Mesenteric fat pad (tissue), 1 donor: ENCODE data around the gene MAST3. TPM values are rescaled to one million over a fixed set of nuclear protein-coding genes. Genes with fewer than 3 reads are reported as not detected.
A peak's percentile ranks its signal among the peaks of the same experiment; 100 is the strongest.

Experiments
- DNase-seq: peaks from one replicate; pipeline ENCODE4 v3.0.0-alpha.2; 2020; ENCODE audit warnings: low spot score
- long read RNA-seq: library from polyadenylated mRNA; unstranded; transcript quantifications from one replicate; pipeline ENCODE4 v2.0.0, GENCODE V29; 2020
- total RNA-seq: library from RNA; stranded (reverse); fragmentation: NEBNext Ultra II Directional; extraction: Animal tissue kit (Norgen Biotek cat#: 25700); gene quantifications from one replicate; pipeline ENCODE4 v1.2.1, GENCODE V29; 2021
- donor health status: DM: yes; HTN: yes; CAD: no.

Gene MAST3
- 19.1 TPM for total RNA-seq
- long read RNA-seq, partial matches to known transcripts = 4 of 21 reads
- long read RNA-seq, other reads (novel, unspliced or antisense) = 17 of 21 reads

DNA sequence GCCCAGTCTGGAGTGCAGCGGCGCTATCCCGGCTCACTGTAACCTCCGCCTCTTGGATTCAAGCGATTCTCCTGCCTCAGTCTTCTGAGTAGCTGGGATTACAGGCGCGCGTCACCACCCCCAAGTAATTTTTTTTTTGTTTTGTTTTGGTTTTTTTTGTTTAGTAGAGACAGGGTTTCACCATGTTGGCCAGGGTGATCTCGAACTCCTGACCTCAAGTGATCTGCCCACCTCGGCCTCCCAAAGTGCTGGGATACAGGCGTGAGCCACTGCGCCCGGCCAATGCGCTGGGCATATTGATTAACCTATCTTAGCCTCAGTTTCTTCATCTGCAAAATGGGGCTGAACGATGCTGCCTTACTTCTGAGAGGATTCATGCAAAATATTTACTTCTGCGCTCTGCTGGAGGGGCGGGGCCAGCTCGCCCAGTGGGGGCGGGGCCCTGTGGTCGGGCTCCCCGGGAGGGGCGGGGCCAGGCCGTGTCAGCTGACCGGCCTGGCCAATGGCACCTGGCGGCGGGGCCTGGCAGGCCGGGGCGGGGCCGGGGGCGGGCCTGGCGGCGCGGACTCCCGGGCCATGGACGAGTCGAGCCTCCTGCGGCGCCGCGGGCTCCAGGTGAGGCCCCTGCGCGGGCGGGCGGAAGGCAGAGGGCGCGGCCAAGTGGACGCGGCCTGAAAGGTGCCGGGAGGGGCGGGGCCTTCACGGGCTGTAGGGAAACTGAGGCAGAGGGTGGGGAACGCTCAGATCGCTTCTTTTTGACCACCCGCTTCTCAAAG, at the start of gene MAST3:
Gene MAST3, plus strand, starts transcription at position 562 of the 776 bp plus-strand sequence. Its CDS starts 15 bp downstream, at position 577.
- peak; percentile 94 for DNase-seq

DNA sequence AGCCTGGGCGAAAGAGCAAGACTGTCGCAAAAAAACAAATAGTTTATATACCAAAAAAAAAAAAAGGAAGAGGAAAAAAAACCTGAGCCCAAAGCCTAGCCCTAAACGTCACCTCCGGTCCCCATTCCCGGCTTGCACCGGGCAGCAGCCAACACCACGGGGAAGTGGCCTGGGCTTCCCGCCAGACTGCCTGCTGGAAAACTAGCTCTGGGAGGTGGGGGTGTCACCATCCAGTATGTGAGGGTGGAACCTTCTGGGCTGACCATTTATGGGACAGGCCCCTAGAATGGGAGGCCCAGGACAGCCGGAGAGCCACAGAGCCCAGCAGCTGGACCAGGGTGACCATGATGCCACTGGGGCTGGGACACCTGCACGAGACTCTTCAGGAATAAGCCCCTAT, 48.2 kb upstream of the MAST3 start:
- DNase-seq = peak; percentile 97

DNA sequence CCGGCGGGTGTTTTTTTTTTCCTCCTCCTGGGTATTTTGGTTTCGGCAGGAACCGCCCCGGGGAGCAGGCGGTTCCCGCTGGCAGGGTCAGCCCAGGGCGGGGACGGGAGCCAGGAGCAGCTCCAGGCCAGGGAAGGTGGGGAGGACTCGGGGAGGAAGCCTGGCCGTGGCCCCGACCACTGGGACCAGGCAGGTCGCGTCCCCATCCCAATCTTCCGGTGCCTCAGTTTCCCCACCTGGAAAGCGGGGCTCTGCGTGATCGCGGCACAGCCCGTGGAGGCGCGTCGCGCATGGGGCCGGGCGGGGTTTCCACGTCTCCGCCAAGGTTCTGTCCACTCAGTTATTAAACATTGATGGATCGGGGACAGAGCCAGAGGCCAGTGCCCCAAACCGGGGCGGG, 45.7 kb upstream of the MAST3 start:
- no peak for DNase-seq

DNA sequence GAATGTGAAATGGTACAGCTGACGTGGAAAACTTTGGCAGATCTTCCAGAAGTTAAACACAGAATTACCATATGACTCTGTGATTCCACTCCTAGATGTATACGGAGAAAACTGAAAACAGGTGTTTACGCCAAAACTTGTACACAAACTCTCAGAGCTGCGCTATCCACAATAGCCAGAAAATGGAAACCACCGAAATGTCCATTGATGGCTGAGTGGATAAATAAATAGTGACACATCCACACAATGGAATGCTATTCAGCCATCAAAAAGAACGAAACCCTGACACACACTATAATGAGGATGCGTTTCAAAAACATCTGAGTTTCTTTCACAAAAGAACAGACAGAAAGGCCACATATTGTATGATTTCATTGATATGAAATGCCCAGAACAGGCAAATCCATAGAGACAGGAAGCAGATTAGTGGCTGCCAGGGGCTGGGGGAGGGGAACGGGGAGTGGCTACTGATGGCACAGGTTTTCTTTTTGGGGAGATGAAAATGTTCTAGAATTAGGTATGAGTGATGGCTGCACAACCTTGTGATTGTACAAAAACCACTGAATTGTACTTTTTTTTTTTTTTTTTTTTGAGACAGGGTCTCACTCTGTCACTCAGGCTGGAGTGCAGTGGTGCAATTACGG, 43.9 kb upstream of the MAST3 start:
- no peak for DNase-seq

DNA sequence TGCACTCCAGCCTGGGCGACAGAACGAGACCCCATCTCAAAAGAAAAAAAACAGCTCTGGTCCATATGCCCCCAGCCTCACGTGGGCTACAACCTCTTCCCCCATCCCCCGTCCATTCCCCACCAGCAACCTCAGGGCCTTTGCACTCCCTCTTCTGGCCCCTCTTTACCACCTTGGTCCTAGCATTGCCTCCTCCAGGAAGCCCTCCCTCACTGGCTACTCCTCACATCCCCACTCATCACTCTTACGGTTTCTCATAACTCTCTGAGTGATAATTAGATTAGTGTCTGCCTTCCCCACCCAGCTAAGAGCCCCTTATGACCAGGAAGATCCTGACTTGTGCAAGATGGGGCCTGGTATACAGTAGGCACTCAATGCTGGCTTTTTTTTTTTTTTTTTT, 41.6 kb upstream of the MAST3 start:
- DNase-seq = no peak

DNA sequence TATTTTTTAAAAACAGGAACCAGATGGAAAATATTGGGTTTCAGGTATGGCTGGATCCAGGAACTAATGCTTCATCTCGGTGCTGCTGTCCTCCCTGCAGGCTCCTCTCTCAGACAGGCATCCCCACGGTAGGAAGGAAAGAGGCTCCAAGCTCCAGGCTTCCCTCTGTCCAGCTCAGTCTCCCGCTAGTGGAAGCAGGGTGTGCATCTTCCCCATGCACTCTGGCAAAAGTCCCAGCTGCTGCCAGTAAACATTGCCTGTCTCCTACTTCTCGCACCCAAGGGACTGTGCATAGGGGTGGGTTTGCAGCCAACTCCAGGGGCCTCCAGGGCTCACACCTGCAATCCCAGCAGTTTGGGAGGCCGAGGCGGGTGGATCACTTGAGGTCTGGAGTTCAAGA, 40.0 kb upstream of the MAST3 start:
- DNase-seq = no peak

DNA sequence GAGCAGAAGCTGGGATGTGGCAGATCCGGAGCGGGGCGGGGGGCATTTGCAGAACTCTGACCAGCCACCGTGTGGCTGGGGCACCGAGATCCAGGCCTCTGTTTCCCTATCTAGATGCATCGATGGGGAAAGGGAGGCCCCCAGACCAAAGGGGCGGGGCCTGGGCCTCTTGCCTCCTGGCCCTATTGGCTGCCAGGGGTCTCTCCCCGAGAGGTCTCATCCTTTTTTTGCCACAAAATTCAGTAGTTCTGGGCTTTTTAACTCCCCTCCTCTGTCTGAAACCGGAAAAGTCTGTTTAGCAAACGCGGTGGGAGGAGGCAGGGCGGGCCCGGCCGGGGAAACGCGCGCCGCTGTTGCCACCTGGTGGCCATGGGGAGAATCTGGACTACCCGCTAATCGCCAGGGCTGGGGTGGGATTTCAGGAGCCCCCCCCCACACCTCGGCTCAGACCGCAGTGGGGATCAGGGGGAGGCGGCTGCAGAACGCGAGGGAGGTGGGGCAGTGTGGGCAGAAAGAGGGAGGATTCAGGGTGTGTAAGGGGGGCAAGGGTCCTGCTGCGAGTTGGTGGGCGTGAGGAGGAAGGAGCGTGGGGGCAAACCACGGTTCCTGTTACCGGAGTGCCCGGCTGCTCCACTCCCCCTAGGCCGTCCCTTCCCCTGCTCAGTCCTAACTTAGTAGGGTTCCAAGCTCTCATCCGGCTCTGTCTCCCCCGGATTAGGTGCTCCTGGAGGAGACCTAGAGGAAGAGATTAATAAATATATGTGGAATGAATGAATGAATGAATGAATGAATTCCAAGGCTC, 39.2 kb upstream of the MAST3 start:
- DNase-seq = peak; percentile 95

DNA sequence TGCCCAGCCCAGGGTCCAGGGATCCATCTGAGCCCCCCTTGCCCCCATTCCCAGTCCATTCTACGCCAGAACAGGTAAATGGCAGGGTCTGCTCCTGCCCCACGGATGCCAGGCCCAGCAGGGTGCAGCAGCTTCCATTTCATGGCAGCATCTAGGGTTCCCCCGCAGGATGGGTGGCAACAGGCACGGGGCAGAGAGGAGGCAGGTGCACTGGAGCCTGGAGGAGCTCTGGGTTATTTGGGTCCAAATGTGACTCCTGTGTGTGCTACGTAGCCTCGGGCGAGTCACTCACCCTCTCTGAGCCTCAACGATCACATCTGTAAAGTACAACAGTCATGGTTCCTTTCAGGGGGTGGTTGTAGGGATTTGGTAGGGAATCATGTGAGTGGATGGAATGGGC, 38.3 kb upstream of the MAST3 start:
- no peak for DNase-seq

DNA sequence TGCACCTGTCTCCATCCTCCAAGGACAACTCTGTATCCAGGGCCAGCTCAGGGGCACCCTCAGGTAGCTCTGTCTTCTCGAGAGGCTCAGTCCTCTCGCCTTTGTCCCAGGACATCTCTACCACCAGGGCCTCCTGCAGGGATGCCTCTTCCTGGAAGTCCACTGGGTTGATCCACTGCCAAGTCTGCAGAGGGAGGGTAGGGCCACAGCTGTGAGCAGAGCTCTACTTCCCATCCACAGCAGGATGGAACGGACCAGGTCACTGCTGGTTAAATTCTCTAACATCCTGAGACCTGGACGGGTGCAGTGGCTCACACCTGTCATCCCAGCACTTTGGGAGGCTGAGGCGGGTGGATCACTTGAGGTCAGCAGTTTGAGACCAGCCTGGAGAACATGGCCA, 37.7 kb upstream of the MAST3 start:
- no peak for DNase-seq

DNA sequence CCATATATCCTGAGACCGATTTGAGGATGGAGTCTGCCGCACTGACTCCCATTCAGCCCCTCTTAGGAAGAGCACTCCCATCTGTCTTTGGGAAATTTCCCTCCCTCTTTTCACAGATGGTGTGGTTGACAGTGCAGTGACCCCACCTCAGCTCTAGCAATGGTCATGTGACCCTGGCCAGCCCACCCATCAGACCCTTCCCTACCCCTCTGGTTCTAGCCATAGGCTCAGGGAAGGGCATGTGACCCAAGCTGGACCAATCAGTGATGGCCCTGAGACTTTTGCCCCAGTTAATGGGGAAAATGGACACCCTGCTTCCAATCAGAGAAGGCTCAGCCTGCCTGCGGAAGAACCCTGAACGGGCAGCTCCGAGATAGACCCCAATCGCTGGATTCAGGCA, 37.1 kb upstream of the MAST3 start:
- no peak for DNase-seq

DNA sequence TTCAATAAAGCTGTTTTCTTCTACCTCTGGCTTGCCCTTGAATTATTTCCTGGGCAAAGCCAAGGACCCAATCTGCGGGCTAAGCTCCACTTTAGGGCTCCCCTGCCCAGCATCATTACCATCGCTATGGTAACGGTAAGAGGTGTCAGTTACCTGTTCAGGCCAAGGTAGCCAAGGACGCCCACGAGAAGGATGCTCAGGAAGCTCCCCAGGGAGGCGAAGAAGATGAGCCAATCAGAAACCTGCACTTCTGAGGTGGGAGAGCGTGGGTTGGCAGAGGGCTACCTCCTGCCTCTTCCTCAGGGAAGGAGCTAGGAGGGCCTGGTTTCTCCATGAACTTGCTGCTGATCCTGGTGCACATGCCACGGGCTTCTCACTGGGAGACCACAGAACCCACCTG, 35.5 kb upstream of the MAST3 start:
- DNase-seq = no peak

DNA sequence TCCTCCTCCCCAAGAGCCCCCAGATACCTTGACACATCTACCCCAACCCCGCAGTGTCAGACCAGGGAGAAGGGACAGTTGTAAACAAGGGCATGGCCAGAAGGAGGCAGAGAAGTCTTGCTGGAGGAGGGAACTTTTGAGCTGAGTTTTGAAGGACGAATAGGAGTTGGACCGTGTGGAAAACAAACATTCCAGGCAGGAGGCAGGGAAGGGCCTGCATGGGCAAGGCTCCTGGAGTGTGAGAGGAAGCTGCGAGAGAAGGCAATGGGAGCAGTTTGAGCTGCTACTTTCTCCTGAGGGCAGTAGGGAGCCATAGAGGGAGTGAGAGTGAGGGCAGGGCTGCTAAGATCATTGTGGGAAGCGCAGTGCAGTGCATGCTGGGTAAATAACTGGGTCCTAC, 34.1 kb upstream of the MAST3 start:
- DNase-seq = no peak

DNA sequence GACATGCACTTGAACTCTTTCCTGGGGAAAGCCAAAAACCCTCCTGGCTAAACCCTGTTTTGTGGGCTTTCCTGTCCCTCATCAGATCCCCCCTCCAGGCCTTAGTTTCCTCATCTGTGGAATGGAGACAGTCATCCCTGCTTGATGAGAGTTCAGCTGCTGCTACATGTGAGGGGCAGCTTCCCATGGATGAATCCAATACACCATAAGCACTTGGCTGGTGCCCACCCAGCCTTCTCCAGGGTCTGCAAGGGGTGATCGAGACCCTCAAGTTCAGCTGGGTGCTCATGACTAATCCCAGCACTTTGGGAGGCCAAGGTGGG, 32.4 kb upstream of the MAST3 start:
- DNase-seq = no peak

DNA sequence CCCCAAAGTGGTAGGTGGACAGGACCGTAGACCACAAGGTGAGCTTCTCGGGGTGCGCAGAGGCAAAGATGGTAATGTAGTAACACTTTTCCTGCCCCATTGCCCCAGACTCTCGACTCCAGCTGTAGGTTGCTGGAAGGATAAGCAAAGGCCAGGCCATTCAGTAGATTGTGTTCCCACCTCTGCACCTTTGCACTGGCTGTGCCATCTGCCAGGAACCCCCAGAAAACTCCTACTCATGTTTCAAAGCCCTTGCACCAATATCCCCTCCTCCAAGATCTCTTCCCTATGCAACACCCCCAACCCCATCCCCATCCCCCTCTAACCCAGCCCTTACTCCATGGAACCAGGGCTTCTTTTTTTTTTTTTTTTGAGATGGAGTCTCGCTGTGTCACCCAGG, 29.2 kb upstream of the MAST3 start:
- DNase-seq = no peak

DNA sequence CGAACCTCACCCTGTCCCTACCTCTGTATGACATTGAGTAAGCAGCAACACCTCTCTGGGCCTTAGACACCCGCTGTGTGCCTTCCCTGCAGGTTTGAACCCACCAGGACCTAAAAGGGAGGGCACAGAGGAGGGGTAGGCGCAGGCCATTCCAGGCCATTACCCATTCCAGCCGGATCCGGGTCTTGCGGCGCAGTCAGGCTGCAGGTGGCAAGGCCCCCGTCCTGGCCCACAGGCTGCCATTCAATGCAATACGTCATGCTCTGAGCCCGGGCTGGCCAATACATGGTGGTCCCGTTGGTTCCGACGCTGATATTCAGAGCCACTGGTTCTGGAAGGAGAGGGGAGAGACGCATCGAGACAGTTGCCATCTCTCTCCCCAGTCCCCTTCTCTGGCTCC, 28.2 kb upstream of the MAST3 start:
- no peak for DNase-seq

DNA sequence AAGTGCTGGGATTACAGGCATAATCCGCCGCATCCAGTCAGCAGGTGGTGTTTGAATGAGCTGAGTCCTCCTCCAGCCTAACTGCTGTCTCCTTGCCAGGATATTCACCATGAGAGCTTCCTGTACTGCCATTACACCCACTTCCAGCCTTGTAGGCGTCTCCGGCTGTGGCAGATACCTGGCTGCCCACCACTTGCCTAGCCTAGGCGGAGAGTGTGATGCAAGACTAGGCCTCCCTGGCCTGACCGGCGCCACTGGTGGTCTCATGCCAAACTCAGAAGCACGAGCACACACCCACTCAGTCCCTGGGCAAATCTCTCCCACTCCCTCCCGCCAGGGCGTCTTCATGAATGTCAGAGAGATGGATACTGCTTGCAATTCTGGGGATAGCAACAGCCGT, 27.4 kb upstream of the MAST3 start:
- DNase-seq = no peak

DNA sequence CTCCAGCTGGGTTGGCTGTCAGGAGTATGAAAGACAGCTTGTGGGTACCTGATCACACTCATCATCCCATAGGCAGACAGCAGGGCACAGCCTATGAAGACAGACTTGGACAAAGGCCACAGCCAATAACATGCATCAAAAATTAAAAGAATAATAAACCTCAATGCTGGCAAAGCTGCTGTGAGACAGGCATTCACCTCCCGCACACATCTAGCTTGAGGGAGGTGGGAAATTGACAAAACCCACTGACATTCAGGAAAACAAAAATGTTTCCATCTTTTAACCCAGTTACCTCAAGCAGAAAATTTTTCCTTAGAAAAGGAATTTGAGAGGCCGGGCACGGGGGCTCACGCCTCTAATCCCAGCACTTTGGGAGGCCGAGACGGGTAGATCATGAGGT, 25.2 kb upstream of the MAST3 start:
- DNase-seq = no peak

DNA sequence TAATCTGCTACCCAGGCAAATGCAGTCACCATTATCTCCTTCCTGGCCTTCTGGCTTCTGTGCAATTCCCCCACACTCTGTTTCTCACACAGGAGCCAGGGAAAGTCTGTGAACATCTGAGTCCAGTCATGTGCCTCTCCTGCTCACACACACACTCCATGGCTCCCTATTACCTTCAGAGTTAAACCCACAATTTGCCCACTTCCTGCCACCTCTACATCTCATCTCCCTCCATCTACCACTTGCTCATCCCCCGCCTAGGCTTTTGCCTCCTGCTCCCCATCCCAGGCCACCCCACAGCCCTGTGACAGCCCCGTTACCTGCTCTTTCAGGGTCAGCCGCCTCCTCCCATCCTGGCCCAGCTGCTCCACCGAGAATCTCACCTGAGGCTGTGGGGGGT, 24.4 kb upstream of the MAST3 start:
- no peak for DNase-seq

DNA sequence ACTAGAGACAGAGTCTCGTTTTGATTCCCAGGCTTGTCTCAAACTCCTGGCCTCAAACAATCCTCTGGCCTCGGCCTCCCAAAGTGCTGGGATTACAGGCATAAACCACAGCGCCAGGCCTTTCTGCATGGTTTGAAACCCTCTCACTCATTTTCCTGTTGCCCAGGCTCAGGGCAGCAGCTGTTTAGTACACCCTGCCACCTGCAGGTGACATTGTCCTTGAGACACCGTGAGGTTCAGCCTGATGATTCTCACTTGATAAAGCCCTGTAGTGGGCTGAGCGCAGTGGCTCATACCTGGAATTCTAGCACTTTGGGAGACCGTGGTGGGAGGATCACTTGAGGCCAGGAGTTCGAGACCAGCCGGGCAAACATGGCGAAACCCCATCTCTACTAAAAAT, 23.4 kb upstream of the MAST3 start:
- DNase-seq = no peak

DNA sequence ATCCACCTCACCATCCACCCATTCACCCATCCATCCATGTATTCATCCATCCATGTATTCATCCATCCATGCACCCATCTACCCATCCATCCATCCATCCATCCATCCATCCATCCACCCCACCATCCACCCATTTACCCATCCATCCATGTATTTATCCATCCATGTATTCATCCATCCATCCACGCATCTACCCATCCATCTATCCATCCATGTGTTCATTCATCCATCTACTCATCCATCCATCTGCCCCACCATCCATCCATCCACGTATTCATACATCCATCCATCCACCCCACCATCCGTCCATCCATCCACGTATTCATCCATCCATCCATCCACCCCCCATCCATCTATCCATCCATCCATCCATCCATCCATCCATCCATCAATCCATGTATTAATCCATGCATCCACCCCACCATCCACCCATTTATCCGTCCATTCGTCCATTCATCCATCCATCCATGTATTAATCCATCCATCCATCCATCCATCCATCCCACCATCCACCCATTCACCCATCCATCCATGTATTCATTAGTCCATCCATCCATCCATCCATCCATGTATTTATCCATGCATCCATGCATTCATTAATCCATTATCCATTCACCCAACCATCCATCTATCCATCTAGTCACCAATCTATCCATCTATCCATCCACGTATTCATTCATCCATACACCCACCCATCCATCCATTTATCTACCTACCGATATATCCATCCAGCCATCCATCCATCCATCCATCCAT, 13.5 kb upstream of the MAST3 start:
- no peak for DNase-seq

DNA sequence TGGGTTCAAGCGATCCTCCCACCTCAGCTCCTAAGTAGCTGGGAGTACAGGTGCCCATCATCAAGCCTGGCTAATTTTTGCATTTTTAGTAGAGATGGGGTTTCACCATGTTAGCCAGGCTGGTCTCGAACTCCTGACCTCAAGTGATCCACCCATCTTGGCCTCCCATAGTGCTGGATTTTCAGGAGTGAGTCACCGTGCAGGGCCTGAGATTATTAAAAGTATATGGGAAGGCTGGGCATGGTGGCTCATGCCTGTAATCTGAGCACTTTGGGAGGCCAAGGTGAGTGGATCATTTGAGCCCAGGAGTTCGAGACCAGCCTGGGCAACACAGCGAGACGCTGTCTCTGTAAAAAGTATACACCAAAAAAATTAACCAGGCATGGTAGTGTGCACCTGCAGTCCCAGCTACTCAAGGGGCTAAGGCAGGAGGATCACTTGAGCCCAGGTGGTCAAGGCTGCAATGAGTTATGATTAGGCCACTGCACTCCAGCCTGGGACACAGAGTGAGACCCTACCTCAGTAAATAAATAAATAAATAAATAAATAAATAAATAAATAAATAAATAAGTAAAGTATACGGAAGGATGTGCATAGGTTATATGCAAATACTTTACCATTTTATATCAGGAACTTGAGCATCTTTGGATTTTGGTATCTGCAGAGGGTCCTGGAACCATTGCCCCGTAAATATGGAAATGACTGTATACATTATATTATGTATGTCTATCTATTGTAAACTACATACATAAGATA, 11.7 kb upstream of the MAST3 start:
- DNase-seq = no peak
